GOT3 (cell line): ENCODE measurements around the gene DAP.
A peak's percentile ranks its signal among the peaks of the same experiment; 100 is the strongest.
"Not testable (repeated sequence)": the region's sequence is repeated elsewhere in the genome, so short reads cannot be mapped to it uniquely, and the experiment has no call there.

Experiments
- DNase-seq: peaks from one replicate; lab custom pipeline; 2025; ENCODE audit warnings: mixed read lengths; lab: John Stamatoyannopoulos, UW

Gene DAP, protein sequence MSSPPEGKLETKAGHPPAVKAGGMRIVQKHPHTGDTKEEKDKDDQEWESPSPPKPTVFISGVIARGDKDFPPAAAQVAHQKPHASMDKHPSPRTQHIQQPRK

DNA sequence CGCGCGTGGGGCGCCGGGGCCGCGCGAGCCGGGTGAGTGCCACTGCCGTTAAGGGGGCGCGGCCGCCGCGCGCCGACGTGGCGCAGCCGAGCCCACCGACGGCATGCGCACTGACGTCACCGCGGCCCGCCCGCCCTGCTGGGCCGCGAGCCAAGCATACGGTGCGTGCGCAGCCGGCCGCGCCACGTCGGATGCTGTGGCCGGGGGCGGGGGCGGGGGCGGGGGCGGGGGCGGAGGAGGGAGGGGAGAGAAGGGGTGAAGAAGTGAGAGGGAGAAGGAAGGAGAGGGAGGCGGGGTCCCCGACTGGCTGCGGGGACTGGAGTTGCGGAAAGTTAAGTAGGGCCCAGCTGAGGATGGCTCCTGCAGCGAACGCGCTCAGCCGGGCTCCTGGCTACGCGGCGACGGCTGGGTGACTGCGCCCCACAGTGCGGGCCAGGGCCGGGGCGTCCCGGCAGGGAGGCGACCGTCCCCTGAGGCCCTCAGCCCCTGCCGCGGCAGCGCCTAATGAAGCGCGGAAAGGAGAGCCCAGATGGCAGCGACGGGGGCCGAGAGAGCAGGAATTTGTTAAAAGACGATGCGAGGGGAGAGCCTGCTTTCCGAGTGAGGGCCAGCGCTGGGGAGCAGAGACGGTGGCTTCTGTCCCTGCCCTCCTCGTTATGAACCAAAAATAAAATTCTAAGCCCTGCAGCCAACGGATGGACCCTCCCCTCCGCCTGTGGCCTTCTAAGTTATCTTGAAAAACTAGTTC is at the start of gene DAP:
DAP (minus strand) TSS at position 50 of the 748 bp plus-strand sequence. CDS start 166 bp downstream, outside the sequence.
- DNase-seq, result peak; percentile 47

DNA sequence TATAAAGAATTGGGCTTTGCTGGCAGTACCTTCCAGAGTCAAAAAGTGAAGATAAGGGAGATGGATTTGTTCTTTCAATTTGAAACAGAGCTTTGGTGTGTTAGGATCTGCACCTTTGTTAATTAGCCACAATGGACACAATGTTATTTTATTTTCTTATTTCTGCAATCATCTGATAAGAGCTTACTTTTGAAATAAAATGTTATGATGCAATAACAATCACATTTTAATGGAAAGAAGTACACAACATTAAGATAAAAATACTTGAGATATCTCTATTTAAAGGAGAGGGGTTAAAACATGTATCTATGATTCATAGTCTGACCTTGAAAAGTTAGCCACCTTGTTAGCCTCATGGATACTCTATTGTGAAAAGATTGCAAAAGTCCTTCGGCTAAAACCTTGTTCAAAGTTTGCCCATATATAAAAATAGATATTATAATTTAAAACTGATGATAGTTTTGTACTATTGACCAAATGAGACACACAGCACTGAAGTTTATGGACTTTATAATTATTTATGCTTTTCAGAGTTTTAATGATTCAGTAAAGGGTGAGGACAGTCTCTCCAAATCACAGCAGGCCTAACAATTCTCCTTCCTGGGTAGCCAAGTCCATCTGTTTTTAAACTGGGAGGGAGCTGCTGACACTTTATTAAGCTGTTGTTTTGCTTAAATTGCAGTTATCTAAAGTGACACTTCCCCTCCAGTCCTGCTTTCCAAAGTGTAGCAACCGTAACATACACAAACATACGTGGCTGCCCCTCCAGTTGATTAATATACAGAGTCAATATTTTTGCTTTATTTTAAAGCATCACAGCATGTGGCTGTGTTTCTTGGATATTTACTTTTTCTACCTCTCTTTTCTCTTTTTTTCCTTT is 47.6 kb upstream of the DAP start:
- no peak for DNase-seq

DNA sequence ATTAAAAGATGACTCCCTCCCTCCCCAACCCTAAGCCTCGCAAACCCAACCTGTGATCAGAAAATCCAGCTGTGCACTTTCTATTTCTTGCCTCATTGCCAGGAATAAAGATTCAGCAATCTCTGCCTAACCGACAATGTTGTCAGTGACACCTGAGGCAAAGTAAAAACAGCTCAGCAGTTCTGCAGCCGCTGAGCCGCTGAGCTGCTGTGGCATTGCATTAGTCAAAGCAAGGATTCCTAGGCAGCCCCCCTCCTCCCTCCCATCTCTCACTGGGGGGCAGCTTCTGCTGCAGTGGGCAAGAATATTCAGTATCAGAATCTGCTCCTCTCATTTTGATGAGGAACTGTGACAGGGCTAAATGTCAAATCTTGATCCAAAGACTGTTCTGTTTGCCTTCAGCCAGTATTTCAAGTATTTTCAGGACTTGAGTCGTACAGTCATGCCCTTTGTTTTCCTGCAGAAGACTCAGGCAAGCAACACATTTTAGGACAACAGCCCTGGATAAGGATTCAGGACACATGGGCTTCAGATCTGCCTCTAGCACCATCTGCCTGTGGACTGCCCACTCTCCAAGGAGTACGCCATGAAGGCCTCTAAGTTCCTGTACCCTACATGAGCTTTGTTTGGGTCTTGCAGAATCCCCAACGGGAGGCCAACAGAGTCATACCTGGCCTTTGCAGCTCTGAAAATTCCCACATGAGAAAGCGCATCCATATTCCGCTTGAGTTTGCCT is 41.1 kb upstream of the DAP start:
- no peak for DNase-seq

DNA sequence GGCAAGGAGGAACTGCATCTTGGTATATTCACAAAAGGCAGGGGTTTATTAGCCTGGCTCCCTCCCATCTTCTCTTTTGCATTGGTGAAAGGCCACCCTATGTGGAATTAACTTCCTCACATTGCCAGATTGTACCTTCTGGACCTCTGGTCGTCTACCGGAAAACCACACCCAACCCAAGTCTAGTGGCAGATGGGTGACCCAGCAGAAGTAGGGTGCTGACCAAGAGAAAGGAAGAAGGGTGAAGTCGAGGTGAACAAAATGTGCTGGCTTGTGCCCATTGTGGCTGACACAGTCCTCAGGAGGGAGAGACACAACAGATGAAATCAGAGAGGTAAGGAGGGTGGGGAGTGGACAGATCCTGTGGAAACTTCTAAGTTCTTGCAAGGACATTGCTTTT is 39.8 kb upstream of the DAP start:
- DNase-seq, result no peak

DNA sequence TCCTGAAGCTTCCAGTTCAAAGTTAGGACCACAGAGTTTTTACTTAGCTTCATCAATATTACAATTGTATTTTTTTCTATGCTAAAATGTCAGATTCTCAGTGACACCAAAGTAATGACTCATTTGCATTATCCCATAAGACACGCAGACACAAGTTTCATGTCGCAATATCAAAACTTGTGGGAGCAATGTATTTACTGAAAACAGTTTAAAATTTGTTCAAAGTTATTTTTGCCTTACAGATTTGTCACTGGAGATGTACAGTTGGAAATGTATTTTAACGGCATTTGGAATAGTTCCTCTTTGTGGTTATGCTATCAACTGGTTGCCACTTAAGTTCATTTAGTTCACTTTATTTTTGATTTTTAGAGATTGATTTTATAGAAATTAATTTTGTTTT is 36.2 kb upstream of the DAP start:
- no peak for DNase-seq

DNA sequence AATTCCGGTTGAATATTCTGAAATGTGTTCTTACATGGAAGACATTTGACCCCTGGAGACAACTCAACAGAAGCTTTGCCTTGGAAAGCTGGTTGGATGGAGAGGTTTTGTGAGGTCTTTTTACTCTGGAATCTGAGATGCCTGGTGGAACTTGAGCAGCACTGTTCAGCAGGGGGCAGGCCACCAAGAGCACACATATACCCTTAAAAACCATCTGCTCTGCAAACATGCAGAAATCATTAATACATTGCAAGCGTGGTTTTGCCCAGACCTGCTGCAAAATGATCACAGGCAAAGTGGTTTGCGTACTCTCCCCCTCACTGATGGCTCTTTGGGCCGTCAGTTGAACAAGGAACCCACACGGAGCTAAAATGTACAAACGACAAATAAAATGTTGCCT is 32.8 kb upstream of the DAP start:
- DNase-seq, result no peak

DNA sequence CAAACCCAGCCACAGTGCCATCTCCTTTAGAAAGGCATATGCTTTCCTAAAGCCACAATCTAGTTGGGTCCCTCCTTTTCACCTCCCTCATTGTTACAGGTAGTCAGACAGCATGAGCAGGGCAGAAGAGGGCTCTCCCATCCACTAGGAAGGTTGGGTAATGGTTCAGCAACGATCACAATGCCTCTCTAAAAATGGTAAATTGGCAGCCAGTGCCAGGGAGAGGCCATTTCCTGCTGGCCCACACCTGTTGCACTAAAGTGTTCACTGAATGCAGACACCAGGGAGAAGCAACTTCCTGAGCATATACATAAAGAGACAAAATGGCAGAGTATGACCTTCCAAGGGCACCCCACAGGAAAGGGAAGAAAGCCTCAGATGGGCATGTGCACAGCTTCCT is 31.3 kb upstream of the DAP start:
- DNase-seq, result no peak

DNA sequence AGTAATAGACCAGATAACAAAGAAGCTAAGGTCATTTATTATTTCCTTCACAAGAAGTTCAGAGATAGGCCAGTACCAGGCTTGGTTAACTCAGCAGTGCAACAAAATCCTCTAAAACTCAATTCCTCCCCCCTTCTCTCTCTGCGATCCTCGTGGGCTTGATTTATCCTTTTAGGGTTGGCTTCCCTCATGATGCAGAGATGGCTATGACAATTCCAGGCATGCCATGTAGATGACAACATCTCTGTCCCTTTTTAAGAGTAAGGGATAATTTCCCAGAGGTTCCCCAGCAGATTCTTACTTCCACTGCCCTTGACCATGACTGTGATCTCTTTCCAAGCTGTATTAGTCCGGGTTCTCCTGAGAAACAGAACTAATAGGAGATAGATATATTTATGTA is 28.7 kb upstream of the DAP start:
- DNase-seq, result no peak

DNA sequence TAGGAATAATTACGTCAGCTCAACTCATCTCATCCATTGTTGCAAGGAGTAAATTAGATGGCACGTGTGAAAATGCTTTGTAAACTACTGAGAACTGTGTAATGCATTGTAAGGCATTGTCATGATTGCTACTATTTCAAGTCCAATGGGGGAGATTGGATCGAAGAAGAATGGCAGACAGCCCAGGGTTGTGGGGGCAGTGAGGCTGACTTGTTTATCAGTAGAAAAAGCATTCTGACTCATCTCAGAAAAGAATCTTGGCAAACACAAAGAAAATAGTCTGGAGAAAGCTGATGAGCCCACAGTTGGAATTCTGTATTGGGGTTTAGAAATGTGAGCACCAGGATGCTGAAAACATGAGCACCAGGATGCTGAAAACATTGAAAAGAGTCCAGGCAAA is 28.0 kb upstream of the DAP start:
- no peak for DNase-seq

DNA sequence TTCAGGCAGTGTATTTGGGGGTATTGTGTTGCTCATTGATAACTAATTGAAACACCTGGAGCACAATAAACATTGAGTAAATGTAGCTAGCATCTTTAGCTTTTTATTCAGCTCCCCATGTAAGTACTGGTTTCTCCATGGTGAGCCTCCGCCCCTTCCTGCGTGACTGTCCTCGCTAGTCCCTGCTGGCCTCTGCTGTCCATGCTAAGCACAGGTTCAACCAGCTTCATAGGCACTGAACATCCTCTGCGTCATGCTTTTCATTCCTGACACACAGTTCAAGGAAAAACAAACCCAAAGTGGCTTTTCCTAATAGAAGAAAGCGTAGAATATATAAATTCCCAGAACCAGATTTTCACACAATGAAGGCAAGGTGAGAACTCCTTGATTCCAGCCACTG is 27.3 kb upstream of the DAP start:
- no peak for DNase-seq

DNA sequence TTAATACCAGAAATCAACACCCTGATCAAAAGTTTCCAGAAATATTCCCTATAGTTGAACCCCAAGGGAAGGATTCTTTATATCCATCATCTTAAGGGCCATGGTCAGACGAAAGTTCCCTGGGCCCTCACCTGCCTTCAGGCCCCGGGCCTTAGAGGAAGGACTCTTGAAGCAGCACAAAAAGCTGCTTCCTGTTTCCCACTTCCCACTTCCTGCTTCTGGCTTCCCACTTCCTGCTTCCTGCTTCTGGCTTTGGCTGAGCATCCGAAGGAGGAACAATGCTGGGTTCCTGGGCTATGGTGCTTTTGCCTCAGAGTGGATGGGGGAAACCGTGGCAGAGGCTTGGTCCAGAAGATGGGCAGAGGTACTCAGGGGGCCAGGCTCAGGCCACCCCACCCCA is 25.8 kb upstream of the DAP start:
- no peak for DNase-seq

DNA sequence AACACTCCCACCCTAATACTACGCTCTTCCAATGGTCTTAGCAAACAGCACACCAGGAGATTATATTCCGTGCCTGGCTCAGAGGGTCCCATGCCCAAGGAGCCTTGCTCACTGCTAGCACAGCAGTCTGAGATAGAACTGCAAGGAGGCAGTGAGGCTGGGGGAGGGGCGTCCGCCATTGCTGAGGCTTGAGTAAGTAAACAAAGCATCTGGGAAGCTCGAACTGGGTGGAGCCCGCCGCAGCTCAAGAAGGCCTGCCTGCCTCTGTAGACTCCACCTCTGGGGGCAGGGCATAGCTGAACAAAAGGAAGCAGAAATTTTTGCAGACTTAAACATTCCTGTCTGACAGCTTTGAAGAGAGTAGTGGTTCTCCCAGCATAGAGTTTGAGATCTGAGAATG is 19.2 kb upstream of the DAP start:
- DNase-seq, result not testable (repeated sequence)

DNA sequence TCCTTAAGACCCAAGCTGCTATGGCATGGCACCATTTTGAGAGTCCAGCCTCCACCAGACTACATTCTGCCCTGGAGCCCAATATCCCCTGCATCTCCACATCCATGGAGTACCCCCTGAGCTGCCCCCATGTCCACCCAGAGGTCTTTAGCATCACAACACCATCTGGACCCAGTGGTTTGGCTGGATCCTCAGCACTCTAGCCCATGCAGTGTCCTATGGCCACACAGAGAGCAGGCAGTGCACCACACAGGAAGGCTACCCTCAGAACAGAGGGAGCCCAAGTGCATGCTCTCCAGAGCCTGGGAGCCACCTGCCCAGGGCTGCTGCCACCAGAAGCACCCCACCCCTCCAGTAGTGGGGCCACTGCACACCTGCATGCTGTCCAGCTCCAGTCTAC is 18.6 kb upstream of the DAP start:
- no peak for DNase-seq

DNA sequence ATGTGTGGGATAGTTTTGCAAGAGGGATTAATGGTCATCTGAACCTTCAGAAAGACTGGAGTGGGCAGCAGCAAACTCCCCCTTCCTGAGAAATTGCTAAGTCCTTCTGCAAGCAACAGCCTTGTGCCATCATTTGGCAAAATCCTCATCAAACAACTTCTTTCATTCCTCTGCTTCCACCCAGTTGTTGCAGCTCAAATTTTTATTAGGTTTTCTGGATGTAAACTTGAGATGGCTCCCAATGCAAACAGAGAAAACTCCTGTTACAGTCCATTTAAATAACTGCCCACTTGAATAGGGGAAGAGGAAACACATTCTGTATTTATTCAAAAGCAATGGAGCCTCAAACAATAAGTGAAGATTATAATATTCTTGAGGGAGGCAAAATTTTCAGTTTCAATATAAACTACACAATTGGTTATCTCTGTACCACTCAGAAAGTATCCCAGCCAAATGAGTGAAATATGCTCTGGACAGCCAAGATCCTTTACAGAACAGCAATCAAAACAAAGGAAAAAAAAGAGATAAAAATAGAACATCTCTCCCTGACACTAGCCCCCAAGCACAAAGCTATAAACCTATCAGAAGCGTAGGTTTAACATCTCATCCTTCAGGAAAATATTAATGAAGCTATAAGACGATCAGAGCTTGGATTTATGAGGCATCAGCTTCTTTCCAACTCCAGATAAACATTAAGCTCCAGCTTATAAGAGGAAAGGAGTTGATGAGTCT is 17.3 kb upstream of the DAP start:
- no peak for DNase-seq

DNA sequence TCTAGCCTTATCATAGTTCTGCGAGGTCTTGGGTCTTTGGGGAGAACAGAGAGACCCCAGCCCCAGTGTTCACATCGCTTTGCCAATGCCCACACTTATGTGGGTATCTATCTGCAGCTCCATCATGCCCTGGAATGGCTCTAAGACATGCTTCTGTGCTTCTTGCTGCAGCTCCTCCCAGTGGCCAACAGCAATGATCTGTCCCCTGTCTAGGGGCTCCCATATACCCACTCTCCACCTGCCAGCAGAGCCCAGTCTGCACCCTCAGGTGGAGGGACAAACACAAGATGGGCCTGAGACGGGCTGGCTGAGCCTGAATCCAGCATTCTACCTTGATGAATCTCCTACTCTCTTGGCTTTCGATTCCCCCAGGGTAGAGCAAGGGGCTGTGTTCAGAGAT is 14.6 kb upstream of the DAP start:
- DNase-seq, result no peak

DNA sequence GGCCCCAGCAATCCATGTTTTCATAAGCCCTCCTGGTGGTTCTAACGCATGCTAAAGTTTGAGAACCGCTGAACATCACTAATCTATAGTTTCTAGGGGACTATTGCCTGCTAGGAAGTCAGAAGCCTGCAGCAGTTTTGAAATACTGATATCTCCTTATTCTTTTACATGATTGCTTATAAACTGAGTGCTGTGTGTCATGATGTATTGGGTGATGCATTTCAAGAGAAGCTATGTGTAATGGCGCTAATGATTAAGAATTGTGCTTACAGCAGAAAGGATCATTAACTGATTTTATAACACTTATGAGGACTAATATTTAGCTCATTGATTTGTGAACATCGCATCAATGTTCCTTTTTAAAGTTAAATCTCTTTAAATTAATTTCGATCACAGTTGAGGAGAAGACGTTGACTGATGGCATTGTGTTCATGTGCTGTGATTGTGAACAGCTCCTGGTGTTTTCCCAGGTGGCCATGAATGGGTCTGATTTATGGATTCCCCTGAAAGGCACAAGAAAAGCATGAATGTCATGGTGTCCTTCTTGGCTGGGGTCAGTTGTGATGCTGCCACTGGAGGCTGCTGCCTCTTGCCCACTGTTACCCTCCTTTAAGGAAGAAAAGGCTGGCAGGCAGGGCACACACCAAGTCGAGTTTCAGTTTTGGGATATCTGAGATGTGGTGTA is 12.0 kb upstream of the DAP start:
- no peak for DNase-seq

DNA sequence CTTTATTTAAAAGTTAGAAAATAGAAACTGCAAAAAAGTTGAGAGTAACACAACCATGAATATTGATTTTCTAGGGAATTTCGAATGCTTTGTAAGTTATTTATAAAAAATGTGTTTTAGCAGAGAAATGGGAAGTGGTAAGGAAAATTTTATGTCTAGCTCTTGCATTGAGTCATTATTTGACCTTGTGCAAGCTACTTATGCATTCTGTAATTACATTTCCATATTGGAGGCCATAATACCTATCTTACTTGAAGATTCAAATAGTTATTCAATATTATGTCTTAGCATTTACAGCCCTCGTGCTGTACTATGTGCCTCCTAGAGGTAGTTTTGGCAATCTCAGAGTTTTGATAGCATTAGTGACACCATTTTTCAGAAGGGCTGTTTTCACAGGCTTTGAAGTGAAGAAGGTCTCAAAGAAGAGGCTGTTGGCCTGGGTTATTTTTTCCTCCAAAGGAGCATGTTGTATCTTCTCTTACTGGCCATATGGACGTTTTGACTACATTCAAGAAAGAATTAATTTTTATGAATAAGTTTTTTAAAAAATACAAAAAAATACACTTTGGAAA is 7.4 kb upstream of the DAP start:
- no peak for DNase-seq

DNA sequence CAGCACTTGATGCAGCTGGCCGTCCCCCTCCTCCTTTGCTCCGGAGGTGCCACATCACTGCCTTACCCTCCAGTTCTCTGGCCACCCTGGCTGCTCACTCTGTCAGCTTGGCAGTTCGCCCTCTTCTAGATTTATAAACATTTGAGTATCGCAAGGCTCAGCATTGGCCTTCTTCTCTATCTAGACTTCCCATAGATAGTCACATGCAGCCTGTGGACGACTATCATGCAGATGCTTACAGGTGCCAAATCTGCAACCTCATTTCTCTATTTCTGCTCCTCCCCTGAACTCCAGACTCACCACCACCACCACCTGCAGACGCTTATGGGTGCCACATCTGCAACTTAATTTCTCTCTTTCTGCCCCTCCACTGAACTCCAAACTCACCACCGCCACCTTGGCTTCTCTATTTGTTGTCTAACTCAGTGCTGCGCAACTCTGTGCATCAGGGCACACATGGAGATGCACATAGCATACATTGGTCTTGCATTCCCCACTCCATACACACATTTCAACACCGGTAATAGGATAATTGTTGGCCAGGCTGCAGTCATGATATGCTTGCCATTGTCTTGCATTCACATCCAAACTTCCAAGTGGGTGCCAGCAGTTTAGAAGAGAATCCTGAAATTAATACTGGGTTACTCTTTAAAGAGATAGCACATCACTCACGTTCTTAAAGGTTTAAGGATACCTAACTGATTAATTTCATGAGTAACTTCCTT is 1.9 kb upstream of the DAP start:
- no peak for DNase-seq

DNA sequence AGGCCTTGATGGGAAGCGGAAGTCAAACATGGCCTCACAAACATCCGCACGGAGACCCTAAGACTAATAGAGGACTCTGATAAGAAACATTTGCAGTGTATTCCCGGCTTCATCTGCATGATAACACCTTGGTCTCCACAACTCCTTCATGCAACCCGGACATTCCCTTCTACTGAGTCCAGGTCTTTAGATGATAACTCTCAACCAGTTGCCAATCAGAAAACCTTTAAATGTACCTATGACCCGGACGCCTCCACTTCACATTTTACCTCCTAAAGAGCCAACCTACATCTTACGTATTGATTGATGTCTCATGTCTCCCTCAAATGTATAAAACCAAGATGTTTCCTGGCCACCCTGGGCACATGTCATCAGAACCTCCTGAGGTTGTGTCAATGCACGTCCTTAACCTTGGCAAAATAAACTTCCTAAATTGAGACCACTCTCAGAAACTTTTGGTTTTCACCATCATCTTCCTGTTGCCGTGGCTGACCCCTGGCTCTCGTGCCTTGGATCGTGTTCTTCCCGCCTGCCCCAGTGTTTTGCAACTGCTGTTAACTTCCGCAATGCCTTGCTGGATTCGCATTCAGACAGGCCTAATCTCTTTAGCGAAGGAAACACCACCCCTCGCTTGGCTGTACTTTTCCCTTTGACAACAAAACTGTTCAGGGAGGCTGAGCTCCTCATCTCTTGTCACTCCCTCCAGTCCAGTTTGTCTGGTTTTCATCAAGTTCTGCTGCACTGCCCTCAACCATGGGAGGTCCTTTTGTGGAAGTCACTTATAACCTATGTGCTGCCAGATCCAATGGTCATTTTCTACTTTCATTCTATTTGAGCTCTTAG is 1.1 kb upstream of the DAP start:
- DNase-seq, result no peak

DNA sequence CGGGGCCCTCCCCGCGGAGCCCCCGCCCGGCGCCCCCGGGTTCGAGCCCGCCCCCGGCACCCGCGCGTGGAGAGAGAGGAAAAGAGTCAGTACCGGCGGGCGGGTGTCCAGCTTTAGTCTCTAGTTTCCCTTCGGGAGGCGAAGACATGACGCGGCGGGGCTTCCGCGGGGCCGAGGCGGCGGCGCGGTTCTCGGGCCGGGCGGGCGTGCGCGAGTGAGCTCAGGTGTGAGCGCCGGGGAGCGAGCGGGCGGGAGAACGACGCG is 181 bp downstream of the DAP start:
- DNase-seq, result no peak
